Liver (tissue), 2 donors: ENCODE measurements around the gene SLC6A2.

Experiments
- FOXA1 ChIP-seq: IDR thresholded peaks from 2 replicates; pipeline ENCODE4 v1.6.1; 2016; ENCODE audit warnings: antibody characterized with exemption
- JUND ChIP-seq, 2 donors: IDR thresholded peaks; 2 replicates each; pipeline ENCODE4 v1.6.1; 2016; ENCODE audit warnings: antibody characterized with exemption in 2 of 2
- donor health status: healthy.

GRCh38 chr16:55685973-55686372 is 30.2 kb downstream of the SLC6A2 start:
- no peak for TF ChIP-seq FOXA1
- no peak for TF ChIP-seq JUND (IDR thresholded peaks at IDR 0.05)
